Islet of Langerhans (tissue), 1 donor: ENCODE measurements around the gene FAM89B.
"Not testable (repeated sequence)": the region's sequence is repeated elsewhere in the genome, so short reads cannot be mapped to it uniquely, and the experiment has no call there.

Source experiments
- FAIRE-seq: peaks from one replicate; lab custom pipeline; 2011; peaks lifted over from hg19 to GRCh38; lab: Jason Lieb, UNC

FAM89B gene

GRCh38 chr11:65557280-65558001 lies 14.9 kb upstream of the FAM89B start:
- FAIRE-seq: no peak

- FAIRE-seq: no peak
Measured at GRCh38 chr11:65558002-65558929, 14.1 kb upstream of the FAM89B start, which contains the start of gene LTBP3. Gene LTBP3, minus strand, starts transcription at chr11:65558359. Its CDS starts 400 bp downstream, at chr11:65557959.

GRCh38 chr11:65558930-65559509 lies 13.3 kb upstream of the FAM89B start:
- no peak for FAIRE-seq

GRCh38 chr11:65559535-65559934 lies 12.8 kb upstream of the FAM89B start:
- FAIRE-seq: no peak

GRCh38 chr11:65559951-65560537 lies 12.3 kb upstream of the FAM89B start:
- FAIRE-seq: no peak

GRCh38 chr11:65560555-65561418 lies 11.6 kb upstream of the FAM89B start:
- FAIRE-seq: no peak

- FAIRE-seq: no peak
Measured at GRCh38 chr11:65562020-65562419, 10.3 kb upstream of the FAM89B start.

- FAIRE-seq: no peak
Measured at GRCh38 chr11:65562788-65563187, 9.6 kb upstream of the FAM89B start.

- FAIRE-seq: no peak
Measured at GRCh38 chr11:65563601-65564000, 8.7 kb upstream of the FAM89B start.

GRCh38 chr11:65564879-65565559 lies 7.3 kb upstream of the FAM89B start:
- not testable (repeated sequence) for FAIRE-seq

- FAIRE-seq: no peak
Measured at GRCh38 chr11:65565624-65566453, 6.5 kb upstream of the FAM89B start.

- FAIRE-seq: no peak
Measured at GRCh38 chr11:65569164-65569972, 3.0 kb upstream of the FAM89B start.

GRCh38 chr11:65569973-65570918 lies 2.1 kb upstream of the FAM89B start, which contains the start of gene ZNRD2:
Gene ZNRD2, plus strand, starts transcription at chr11:65570477. Its CDS starts 15 bp downstream, at chr11:65570492.
- no peak for FAIRE-seq

- FAIRE-seq: no peak
Measured at GRCh38 chr11:65571420-65571819, 918 bp upstream of the FAM89B start.

- FAIRE-seq: no peak
Measured at GRCh38 chr11:65571940-65572339, 398 bp upstream of the FAM89B start.

GRCh38 chr11:65573391-65574079 lies 1.2 kb downstream of the FAM89B start:
- no peak for FAIRE-seq

- FAIRE-seq: no peak
Measured at GRCh38 chr11:65574109-65574810, 1.9 kb downstream of the FAM89B start.
